GM13976 (cell line): ENCODE measurements around the gene KRT12.

Source experiments
- DNase-seq: peaks from one replicate; pipeline ENCODE4 v3.0.0; 2012; ENCODE audit warnings: low spot score
- in situ Hi-C: fragments of 300-500 bp; cut with MboI; formaldehyde crosslinking; loops from one replicate; pipeline ENCODE4 v1.12.0; 2022; ENCODE audit warnings: low sequenced_read_pairs, mixed read lengths, inconsistent platforms; ENCODE audit not compliant: unreplicated experiment
- TF ChIP-seq, protein P1 (sequence below): IDR thresholded peaks from 2 replicates; pipeline ENCODE4 v1.5.1; 2012; ENCODE audit warnings: borderline replicate concordance, mild to moderate bottlenecking; ENCODE audit not compliant: insufficient read depth; ENCODE audit errors: extremely low read depth, missing control alignments, control extremely low read depth

Gene KRT12

GRCh38 chr17:40886090-40886489 is 19.1 kb upstream of the KRT12 start:
- TF ChIP-seq, protein P1, sequence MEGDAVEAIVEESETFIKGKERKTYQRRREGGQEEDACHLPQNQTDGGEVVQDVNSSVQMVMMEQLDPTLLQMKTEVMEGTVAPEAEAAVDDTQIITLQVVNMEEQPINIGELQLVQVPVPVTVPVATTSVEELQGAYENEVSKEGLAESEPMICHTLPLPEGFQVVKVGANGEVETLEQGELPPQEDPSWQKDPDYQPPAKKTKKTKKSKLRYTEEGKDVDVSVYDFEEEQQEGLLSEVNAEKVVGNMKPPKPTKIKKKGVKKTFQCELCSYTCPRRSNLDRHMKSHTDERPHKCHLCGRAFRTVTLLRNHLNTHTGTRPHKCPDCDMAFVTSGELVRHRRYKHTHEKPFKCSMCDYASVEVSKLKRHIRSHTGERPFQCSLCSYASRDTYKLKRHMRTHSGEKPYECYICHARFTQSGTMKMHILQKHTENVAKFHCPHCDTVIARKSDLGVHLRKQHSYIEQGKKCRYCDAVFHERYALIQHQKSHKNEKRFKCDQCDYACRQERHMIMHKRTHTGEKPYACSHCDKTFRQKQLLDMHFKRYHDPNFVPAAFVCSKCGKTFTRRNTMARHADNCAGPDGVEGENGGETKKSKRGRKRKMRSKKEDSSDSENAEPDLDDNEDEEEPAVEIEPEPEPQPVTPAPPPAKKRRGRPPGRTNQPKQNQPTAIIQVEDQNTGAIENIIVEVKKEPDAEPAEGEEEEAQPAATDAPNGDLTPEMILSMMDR: no peak
- DNase-seq: no peak
- in situ Hi-C loops: no loop called here

GRCh38 chr17:40884708-40885512 is 17.9 kb upstream of the KRT12 start, which contains the start of gene KRT20:
TSS of gene KRT20 (minus strand) at chr17:40885242. CDS start at chr17:40885185, 57 bp downstream.
- in situ Hi-C loops: no loop called here
- DNase-seq: no peak
- TF ChIP-seq, protein P1: no peak

- in situ Hi-C loops: no loop called here
Measured at GRCh38 chr17:40883626-40884334, 16.8 kb upstream of the KRT12 start.

DNA sequence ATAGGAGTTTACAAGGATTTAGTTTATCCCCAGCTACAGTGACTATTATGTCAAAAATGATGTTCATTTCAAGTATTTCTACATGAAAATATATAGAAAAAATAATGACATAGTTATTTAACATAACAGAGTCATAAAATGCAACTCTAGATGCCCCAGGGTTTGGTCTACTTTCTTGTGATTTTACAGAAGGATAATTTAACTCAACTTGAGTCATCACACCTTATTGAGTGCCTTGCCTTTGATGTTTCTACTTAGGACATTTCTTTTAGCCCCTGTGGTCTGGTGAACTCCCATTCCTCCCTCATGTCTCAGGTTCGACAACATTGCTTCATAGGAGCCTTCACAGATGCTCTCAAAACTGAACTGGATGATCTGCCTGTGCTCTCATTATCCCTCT is 16.0 kb upstream of the KRT12 start:
- TF ChIP-seq, protein P1: no peak
- in situ Hi-C loops: no loop called here
- no peak for DNase-seq

More at GRCh38 chr17:40883626-40884334, 16.8 kb upstream of the KRT12 start:
- no peak for DNase-seq
- TF ChIP-seq, protein P1: no peak

DNA sequence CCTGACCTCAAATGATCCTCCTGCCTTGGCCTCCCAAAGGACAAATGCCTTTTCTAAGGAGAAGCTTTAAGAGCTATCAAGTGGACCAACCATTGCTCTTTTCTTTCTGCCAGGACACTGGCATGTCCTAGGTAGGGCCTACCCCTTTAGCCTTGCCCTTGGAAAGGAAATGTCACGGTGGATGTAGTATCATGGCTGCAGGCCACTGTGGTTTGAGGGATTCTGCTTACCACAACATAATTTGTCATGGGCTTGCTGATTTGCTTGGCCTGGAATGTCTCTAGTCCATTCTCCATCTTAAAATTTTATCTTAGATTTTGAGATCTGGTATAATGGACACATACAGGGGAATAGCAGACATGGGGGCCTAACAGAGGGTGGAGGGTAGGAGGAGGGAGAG is 12.0 kb upstream of the KRT12 start:
- in situ Hi-C loops: no loop called here
- TF ChIP-seq, protein P1: no peak
- DNase-seq: no peak

GRCh38 chr17:40878044-40878443 is 11.0 kb upstream of the KRT12 start:
- no peak for DNase-seq
- TF ChIP-seq, protein P1: no peak
- in situ Hi-C loops: no loop called here
